Left cardiac atrium (tissue), 4 donors: ENCODE results near the gene ARL13B. TPM values are rescaled to one million over a fixed set of nuclear protein-coding genes. Genes with fewer than 3 reads are reported as not detected.
"Not testable (repeated sequence)": the region's sequence is repeated elsewhere in the genome, so short reads cannot be mapped to it uniquely, and the experiment has no call there.

Experiments used
- ATAC-seq, 2 donors: fragments of 200-7000 bp; cut with Tn5 transposase; one replicate each; pipeline ENCODE4 v1.9.1; 2020; ENCODE audit warnings: mild to moderate bottlenecking in 2 of 2, moderate library complexity in 2 of 2
- DNase-seq: peaks from one replicate; pipeline ENCODE4 v3.0.0-alpha.2; 2020
- intact Hi-C, 2 donors: fragments of 100-400 bp; cut with DNase I; formaldehyde crosslinking; loops; one replicate each; pipeline versions ENCODE4 v1.14.1 to v1.15.1; 2022 to 2023
- long read RNA-seq: library from polyadenylated mRNA; unstranded; transcript quantifications from one replicate; pipeline ENCODE4 v2.0.0, GENCODE V29; 2021
- total RNA-seq, 2 donors: library from RNA; stranded (reverse); fragmentation: NEBNext Ultra II Directional; extraction: Animal tissue kit (Norgen Biotek cat#: 25700); gene quantifications; one replicate each; pipeline ENCODE4 v1.2.1, GENCODE V29; 2021
- donor health status: DM: no; HTN: yes; CAD: no.
- donor health status: DM: no; HTN: yes; CAD: no; lungs with severe emphysema.
- donor health status: DM: yes; HTN: yes; CAD: no.
- donor health status: Dilated cardiomyopathy.

Gene ARL13B
- 1 to 10 TPM; 6.7 to 8.6 TPM for total RNA-seq
- long read RNA-seq, partial matches to known transcripts: 2 of 5 reads
- long read RNA-seq, other reads (novel, unspliced or antisense): 3 of 5 reads

- peak; percentile 100 for ATAC-seq
- DNase-seq: peak; percentile 99
- intact Hi-C loops: loop anchor here in 1 of 2 donors (10.0 kb wide), 1 partner anchor 55 kb away; no protein-coding TSS in a partner anchor
Observed at GRCh38 chr3:93979850-93980676, at the start of gene ARL13B. Gene ARL13B, plus strand, starts transcription at chr3:93980155. Its CDS starts 269 bp downstream, at chr3:93980424.

- ATAC-seq: peak; percentile 56 to 73
- no peak for DNase-seq
- intact Hi-C loops: no loop called here
Observed at GRCh38 chr3:93931597-93932229, 48.2 kb upstream of the ARL13B start.

- no peak for DNase-seq
- no peak for ATAC-seq
- intact Hi-C loops: no loop called here
Observed at GRCh38 chr3:93934366-93935046, 45.4 kb upstream of the ARL13B start.

GRCh38 chr3:93936549-93936948 is 43.4 kb upstream of the ARL13B start:
- intact Hi-C loops: no loop called here
- ATAC-seq (no peak), DNase-seq (no peak)

GRCh38 chr3:93937485-93937884 is 42.5 kb upstream of the ARL13B start:
- intact Hi-C loops, DNase-seq, ATAC-seq: not testable (repeated sequence)

- DNase-seq, intact Hi-C loops, ATAC-seq: not testable (repeated sequence)
Observed at GRCh38 chr3:93949958-93950357, 30.0 kb upstream of the ARL13B start.

- no peak for ATAC-seq
- intact Hi-C loops: no loop called here
- no peak for DNase-seq
Observed at GRCh38 chr3:93961026-93961425, 18.9 kb upstream of the ARL13B start.

- intact Hi-C loops: no loop called here
- DNase-seq (no peak), ATAC-seq (peak in 1 of 2 donors; percentile 57)
Observed at GRCh38 chr3:93961489-93961888, 18.5 kb upstream of the ARL13B start.

- no peak for ATAC-seq
- no peak for DNase-seq
Observed at GRCh38 chr3:93962798-93963197, 17.2 kb upstream of the ARL13B start.

GRCh38 chr3:93965106-93965505 is 14.8 kb upstream of the ARL13B start:
- intact Hi-C loops, ATAC-seq, DNase-seq: not testable (repeated sequence)

More at GRCh38 chr3:93962798-93963197, 17.2 kb upstream of the ARL13B start:
- intact Hi-C loops: no loop called here

GRCh38 chr3:93969443-93969842 is 10.5 kb upstream of the ARL13B start:
- intact Hi-C loops: no loop called here
- ATAC-seq: peak in 1 of 2 donors; percentile 14
- DNase-seq: no peak

GRCh38 chr3:93969997-93970396 is 10.0 kb upstream of the ARL13B start:
- ATAC-seq (no peak), DNase-seq (no peak)
- intact Hi-C loops: loop anchor here in 1 of 2 donors (10.0 kb wide), 1 partner anchor 45 kb away; no protein-coding TSS in a partner anchor

- DNase-seq (peak; percentile 94), ATAC-seq (peak; percentile 96)
- intact Hi-C loops: loop anchor here in 1 of 2 donors (10.0 kb wide), 1 partner anchor 49 kb away; no protein-coding TSS in a partner anchor
Observed at GRCh38 chr3:93973131-93974126, 6.5 kb upstream of the ARL13B start, which contains the start of gene PROS1. Gene PROS1, minus strand, starts transcription at chr3:93973896. Its CDS starts 147 bp downstream, at chr3:93973749.

- DNase-seq: no peak
- intact Hi-C loops: no loop called here
- ATAC-seq: no peak
Observed at GRCh38 chr3:93981649-93982048, 1.7 kb downstream of the ARL13B start.

GRCh38 chr3:93983408-93983807 is 3.5 kb downstream of the ARL13B start:
- no peak for ATAC-seq
- DNase-seq: no peak
- intact Hi-C loops: no loop called here

GRCh38 chr3:93984618-93985017 is 4.7 kb downstream of the ARL13B start:
- ATAC-seq: no peak
- intact Hi-C loops: no loop called here

GRCh38 chr3:93988283-93988682 is 8.3 kb downstream of the ARL13B start:
- no peak for DNase-seq
- intact Hi-C loops: no loop called here
- ATAC-seq: no peak

More at GRCh38 chr3:93984618-93985017, 4.7 kb downstream of the ARL13B start:
- DNase-seq: no peak

GRCh38 chr3:93988764-93989163 is 8.8 kb downstream of the ARL13B start:
- intact Hi-C loops: no loop called here
- ATAC-seq: no peak

More at GRCh38 chr3:93988764-93989163, 8.8 kb downstream of the ARL13B start:
- no peak for DNase-seq
